ENCODE results near the gene DNAAF6. TPM values are rescaled to one million over a fixed set of nuclear protein-coding genes. Genes with fewer than 3 reads are reported as not detected.

Gene DNAAF6
- total RNA-seq, 3 donors from 2014 or later = not detected

DNA sequence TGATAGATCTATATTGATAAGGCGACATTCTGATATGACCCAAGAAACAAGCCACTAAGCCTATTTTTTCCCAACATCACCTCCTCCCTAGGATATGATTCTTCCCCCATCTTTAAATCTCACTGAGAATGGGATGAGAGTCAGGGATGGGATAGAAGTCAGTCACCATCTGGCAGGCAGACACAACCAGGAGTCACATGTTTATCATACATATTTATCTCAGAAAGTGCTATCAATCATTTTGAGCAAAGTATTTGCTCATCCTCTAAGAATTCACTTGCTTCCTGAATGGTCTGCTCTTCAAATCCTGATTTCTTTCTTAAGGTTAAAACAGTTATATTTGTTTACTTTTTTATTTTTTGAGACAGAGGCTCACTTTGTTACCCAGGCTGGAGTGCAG is 20.3 kb downstream of the DNAAF6 start:
- no peak for ATAC-seq

DNA sequence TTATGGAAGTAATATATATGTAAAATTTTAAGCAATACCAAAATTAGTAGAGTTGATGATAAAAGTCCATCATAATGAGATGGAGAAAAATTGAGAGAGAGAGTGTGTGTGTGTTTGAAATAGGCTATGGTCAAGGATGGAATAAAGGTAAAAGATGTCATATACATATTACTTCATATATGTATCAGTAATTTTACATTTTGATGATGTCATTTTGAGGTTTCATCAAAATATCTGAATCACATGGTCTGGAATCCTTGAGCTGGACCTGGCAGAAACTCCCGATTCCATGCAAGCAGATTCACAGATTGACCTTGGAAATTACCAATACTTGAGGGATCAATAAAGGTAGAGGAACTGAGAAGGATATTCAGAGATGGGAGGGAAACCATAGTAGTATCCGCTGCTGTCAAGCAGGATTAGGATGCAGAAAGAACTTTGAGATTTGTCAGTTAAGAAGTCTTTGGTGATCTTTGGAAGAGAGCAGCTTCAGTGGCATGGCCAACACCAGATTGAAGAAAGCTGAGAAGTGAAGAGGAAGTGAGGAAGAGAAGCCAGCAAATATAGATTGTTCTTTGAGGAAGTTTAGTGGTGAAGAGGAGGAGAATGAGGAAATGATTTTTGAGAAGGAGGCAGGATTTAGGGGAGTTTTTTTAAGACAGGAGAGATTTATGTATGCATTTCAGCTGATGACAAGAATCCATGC is 21.5 kb downstream of the DNAAF6 start:
- H3K36me3 Mint-ChIP-seq (ENCODE audit: insufficient read depth) = no peaks in the 10 kb centered on the region
- no peak overlapping the region for H3K4me3 Mint-ChIP-seq
- no peak for DNase-seq
- no peaks in the 10 kb centered on the region for H3K9me3 Mint-ChIP-seq
- no peaks in the 10 kb centered on the region for H3K4me1 Mint-ChIP-seq (ENCODE audit: low read depth)
- no peak for ATAC-seq
- H3K27me3 Mint-ChIP-seq (ENCODE audit: low read depth) = peaks cover 2% of the 10 kb centered on the region

More for the DNA sequence above, 20.3 kb downstream of the DNAAF6 start:
- Mint-ChIP-seq H3K27me3 (ENCODE audit: low read depth) (peaks cover 2% of the 10 kb centered on the region), H3K9me3 (no peaks in the 10 kb centered on the region), H3K4me3 (no peak overlapping the region), H3K4me1 (ENCODE audit: low read depth) (no peaks in the 10 kb centered on the region), H3K36me3 (ENCODE audit: insufficient read depth) (no peaks in the 10 kb centered on the region)
- no peak for DNase-seq

DNA sequence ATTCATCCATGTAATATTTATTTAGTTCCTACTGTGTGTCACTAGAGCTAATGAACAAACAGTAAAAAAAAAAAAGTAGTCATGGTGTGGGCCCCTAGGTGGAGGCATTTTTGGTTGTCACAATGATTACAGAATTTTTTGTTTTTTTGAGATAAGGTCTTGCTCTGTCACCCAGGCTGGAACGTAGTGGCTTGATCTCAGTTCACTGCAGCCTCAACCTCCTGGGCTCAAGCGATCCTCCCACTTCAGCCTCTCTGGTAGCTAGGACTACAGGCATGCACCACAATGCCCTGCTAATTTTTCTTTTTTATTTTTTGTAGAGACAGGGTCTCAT is 22.0 kb downstream of the DNAAF6 start:
- Mint-ChIP-seq H3K9me3 (no peaks in the 10 kb centered on the region), H3K27me3 (ENCODE audit: low read depth) (peaks cover 2% of the 10 kb centered on the region), H3K4me1 (ENCODE audit: low read depth) (no peaks in the 10 kb centered on the region), H3K36me3 (ENCODE audit: insufficient read depth) (no peaks in the 10 kb centered on the region), H3K4me3 (no peak overlapping the region)
- ATAC-seq = no peak
- no peak for DNase-seq

DNA sequence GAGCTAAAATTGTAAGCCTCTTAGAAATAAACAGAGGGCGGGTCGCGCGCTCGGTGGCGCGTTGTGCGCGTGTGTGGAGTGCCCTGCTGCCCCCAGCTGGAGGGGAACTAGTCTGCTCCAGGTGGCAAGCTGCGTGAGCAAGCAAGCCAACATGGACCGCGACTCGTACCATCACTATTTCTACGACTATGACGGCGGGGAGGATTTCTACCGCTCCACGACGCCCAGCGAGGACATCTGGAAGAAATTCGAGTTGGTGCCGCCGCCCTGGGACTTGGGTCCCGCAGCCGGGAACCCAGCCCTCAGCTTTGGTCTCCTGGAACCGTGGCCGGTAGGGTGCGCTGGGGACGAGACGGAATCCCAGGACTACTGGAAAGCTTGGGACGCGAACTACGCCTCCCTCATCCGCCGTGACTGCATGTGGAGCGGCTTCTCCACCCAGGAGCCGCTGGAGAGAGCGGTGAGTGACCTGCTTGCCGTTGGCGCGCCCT is 66.1 kb downstream of the DNAAF6 start:
- peak overlapping the region; percentile 19 for H3K4me3 Mint-ChIP-seq
- no peak for ATAC-seq

DNA sequence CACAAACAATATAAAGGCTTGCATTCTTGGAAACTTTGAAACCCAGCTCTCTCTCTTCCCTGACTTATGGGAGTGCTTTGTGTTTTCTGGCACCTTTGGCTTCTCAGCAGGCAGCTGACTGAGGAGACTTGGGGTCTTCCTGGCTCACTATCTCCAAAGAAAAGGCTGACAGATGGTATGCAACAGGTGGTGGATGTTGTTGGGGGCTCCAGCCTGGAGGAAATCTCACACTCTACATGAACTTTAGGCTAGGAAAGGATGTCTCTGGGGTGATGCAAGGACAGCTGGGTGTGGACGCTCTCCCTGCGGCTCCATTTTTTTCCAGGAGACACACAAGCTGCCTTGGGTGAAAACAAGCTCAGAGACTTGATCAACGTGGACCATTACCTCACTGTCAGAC is 67.4 kb downstream of the DNAAF6 start:
- Mint-ChIP-seq H3K36me3 (ENCODE audit: insufficient read depth) (no peaks in the 10 kb centered on the region), H3K4me3 (no peak overlapping the region), H3K4me1 (ENCODE audit: low read depth) (no peaks in the 10 kb centered on the region), H3K27me3 (ENCODE audit: low read depth) (peaks cover 18% of the 10 kb centered on the region), H3K9me3 (no peaks in the 10 kb centered on the region)
- no peak for ATAC-seq
- DNase-seq = no peak

More for the DNA sequence above, 66.1 kb downstream of the DNAAF6 start:
- no peaks in the 10 kb centered on the region for H3K9me3 Mint-ChIP-seq
- H3K36me3 Mint-ChIP-seq (ENCODE audit: insufficient read depth) = no peaks in the 10 kb centered on the region
- H3K4me1 Mint-ChIP-seq (ENCODE audit: low read depth) = no peaks in the 10 kb centered on the region
- DNase-seq = no peak
- H3K27me3 Mint-ChIP-seq (ENCODE audit: low read depth) = peaks cover 18% of the 10 kb centered on the region

DNA sequence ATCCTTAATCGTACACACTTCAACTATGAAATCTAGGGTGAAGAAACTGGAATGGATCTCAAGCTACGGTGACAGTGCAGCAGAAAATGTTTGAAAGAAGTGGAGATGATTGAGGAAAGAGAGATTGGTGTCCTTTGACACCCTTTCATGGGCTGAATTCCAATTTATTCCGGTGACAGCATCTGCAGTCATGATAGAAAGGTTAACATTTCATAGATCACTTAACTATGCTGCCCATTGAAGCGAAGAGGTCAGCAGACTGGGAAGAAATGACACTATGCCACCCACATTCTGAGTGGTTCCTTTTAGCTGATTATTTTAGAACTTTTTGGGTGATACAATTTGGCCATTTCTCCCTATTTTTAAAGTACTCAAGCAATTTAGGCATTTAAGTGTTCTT is 82.3 kb downstream of the DNAAF6 start:
- ATAC-seq (no peak), DNase-seq (no peak)
- H3K36me3 Mint-ChIP-seq (ENCODE audit: insufficient read depth) = no peaks in the 10 kb centered on the region
- H3K9me3 Mint-ChIP-seq = no peaks in the 10 kb centered on the region
- no peak overlapping the region for H3K4me3 Mint-ChIP-seq
- H3K27me3 Mint-ChIP-seq (ENCODE audit: low read depth) = peaks cover 4% of the 10 kb centered on the region
- no peaks in the 10 kb centered on the region for H3K4me1 Mint-ChIP-seq (ENCODE audit: low read depth)

DNA sequence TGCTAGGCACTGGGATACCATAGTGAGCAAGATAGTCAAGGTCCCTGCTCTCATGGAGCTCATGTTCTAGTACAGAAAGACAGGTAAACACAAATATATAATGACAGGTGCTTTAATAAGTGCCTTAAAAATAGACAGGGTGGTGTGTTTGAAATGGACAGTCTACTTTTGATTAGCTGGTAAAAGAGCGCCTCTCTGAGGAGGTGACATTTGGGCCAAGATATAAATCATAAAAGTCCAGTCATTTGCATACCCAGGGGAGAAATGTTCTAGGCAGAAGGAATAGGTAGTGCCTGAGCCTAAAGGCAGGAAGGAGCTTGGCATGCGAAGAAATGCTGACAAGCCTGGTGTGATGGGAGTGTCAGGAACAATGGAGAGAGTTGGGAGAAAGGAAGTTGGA is 83.6 kb downstream of the DNAAF6 start:
- ATAC-seq (no peak), DNase-seq (no peak)
- H3K4me1 Mint-ChIP-seq (ENCODE audit: low read depth) = no peaks in the 10 kb centered on the region
- H3K4me3 Mint-ChIP-seq = no peak overlapping the region
- peaks cover 4% of the 10 kb centered on the region for H3K27me3 Mint-ChIP-seq (ENCODE audit: low read depth)
- no peaks in the 10 kb centered on the region for H3K36me3 Mint-ChIP-seq (ENCODE audit: insufficient read depth)
- H3K9me3 Mint-ChIP-seq = no peaks in the 10 kb centered on the region

DNA sequence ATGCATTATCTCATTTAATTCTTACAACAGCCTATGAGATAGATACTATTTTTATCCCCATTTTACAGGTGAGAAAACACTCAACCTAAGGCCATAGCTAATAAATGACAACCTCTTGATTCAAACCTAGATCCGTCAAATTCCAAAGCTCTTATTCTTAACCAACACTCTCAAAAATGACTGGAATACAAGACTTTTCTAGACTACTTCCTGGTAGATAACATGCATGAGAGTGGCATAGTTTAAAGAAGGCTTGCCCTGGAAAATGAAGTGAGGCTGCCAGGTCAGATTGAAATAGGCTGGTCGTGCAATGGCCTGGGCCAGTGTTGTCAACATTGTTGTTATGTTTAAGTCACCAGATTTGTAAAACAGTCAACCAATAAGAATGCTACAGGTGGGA is 86.6 kb downstream of the DNAAF6 start:
- no peaks in the 10 kb centered on the region for H3K9me3 Mint-ChIP-seq
- ATAC-seq (no peak), DNase-seq (no peak)
- peaks cover 4% of the 10 kb centered on the region for H3K27me3 Mint-ChIP-seq (ENCODE audit: low read depth)
- no peaks in the 10 kb centered on the region for H3K4me1 Mint-ChIP-seq (ENCODE audit: low read depth)
- H3K4me3 Mint-ChIP-seq = no peak overlapping the region
- H3K36me3 Mint-ChIP-seq (ENCODE audit: insufficient read depth) = no peaks in the 10 kb centered on the region

Other genes starting within 250 kb of the DNAAF6 start
- 1 to 10 TPM; 5.3 to 6.6 (median 6.6) TPM for gene MORC4, start 206.4 kb upstream of the DNAAF6 start, total RNA-seq
- 10 to 100 TPM in 2 of 3 donors, 1 to 10 TPM in 1; 8.0 to 11.7 (median 10.6) TPM for gene RBM41, start 87.8 kb upstream of the DNAAF6 start, total RNA-seq
- gene NUP62CL, start 178 bp upstream of the DNAAF6 start, total RNA-seq = under 1 TPM; 0.43 to 0.73 (median 0.55) TPM
- not detected for gene FRMPD3, start 243.0 kb downstream of the DNAAF6 start, total RNA-seq

Data from activated T-cell treated with anti-CD3 and anti-CD28 coated beads, Interleukin-2, amount 50 U/mL, for 4 hours (primary cell).